HS-5 (cell line): ENCODE data around the gene XRCC5.
A peak's percentile ranks its signal among the peaks of the same experiment; 100 is the strongest.
"Not testable (repeated sequence)": the region's sequence is repeated elsewhere in the genome, so short reads cannot be mapped to it uniquely, and the experiment has no call there.

Experiments used
- DNase-seq: peaks from one replicate; pipeline ENCODE4 v3.0.0-alpha.2; 2012; ENCODE audit warnings: low read depth

Gene XRCC5

DNA sequence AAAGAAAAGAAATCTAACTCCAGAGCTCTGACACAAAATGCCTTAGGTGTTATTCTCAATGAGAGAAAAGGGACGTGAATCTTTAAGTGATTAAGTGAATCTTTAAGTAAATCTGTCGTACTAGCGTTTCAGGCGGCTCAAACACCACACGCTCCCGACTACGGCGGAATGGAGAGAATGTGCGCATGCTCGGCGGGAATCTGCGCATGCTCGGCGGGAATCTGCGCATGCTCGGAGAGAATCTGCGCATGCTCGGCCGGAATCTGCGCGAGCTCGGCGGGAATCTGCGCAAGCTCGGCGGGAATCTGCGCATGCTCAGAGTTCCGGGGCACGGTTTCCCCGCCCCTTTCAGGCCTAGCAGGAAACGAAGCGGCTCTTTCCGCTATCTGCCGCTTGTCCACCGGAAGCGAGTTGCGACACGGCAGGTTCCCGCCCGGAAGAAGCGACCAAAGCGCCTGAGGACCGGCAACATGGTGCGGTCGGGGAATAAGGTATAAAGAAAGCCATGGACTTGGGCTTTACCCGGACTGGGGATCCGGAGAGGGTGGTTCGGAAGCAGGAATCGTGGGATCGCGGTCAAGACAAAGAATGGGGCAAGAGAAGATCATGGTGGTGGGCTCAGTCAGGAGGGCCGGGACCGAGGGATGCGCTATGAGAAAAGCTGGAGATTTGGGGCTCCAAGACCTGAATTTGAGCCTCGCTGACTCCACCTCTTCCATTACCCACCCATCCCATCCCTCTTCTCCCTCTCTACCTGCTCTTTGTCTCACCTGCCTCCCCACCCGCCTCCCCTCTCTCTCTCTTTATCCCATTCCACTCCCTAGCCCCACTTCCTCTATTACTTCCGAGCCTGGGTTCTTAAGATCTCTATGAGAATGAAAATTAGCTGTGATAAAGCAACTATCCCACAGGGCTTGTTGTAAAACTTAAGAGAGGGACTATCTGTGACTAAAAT is at the start of gene XRCC5:
Gene XRCC5, plus strand, starts transcription at position 382 of the 955 bp plus-strand sequence. Its CDS starts 89 bp downstream, at position 471.
- peak; percentile 95 for DNase-seq

DNA sequence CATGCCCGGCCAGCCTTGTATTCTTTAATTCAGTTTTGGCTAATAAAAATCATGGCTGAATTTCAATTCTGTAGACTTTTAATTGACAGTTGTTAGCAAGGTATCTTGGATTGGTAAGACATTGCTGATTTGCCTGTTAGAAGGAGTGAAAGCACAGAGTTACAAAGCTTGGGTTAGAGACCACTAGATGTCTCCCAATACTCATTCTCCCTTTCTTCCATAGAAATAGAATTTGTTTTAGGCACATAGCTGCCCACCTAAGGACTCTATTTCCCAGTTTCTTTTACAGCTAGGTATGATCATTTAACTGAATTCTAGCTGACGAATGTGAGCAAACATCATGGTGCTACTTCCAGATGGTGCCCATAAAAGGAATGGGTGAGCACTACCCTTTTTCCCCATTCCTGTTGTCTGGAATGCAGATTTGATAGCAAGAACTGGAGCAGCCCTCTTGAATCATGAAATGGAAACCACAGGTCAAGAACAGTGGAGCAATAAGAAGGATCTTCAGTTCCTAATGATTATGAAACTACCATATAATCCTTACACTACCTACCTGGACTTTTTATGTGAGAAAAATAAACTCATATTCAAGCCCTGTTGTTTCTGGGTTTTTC is 45.0 kb upstream of the XRCC5 start:
- DNase-seq = no peak

DNA sequence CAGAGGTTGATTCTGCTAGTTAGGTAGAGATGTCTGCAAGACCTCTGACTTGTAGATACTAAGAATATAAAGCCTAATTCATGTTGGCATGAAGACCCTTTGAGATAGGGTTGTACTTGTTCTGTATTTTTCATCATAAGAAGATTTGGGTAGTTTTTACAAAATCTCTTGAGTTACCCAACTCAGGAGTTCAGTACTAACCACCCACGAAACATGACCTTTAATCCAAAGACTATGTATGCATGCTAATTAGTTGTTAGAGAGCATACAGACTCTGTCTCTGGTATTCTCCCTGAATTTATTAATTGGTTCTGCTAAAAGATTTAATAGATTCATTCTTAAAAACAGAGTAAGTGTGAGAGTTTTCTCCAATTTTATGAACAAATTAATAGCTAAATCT is 44.5 kb upstream of the XRCC5 start:
- DNase-seq = no peak

DNA sequence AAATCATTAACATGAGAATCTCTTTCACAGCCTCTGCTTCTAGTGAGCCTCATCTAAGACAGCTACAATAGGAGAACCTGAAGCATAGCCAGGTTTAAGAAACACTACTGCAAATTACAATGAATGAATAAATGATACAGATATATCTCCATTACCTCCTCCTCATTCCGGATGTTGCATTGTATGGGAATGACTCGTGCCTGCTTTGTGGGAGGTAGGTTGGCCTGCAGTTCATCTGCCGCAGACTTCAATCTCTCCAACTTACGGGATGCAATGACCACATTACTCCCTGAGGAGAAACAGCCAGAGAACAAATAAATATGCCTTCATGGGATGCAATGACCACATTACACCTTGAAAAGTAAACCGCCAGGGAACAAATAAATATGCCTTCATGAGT is 42.9 kb upstream of the XRCC5 start:
- peak; percentile 40 for DNase-seq

DNA sequence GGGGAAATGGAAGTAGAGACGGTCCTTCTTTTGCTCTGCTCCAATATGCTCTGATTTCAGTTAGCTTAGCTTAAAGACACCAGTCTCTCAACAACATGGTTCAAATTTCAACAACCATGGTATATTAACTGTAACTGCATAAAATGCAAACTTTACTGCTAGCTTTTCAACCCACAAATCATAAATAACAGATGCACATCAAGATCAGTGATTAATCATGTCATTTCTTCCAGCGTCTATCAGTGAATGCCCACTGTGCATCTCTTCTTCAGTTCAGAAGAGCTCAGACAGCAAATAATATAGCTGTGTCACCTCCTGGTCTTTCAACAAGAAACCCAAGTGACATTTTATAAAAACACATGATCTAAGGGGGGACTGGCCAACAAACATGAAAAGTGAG is 40.1 kb upstream of the XRCC5 start:
- no peak for DNase-seq

DNA sequence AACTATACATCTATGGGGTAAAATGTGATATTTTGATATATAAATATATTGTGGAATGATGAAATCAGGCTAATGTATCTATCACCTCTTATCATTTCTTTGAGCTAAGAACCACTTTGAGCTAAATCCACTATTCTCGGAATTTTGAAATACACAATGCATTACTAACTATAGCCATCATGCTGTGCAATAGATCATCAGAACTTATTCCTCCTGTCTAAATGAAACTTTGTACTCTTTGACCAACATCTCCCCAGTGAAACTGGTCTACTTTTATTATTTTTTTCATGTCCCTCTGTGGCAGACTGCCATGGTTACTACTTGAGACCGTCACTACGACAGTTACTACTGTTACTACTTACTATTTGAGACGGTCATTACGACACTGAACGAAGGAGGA is 39.0 kb upstream of the XRCC5 start:
- no peak for DNase-seq

DNA sequence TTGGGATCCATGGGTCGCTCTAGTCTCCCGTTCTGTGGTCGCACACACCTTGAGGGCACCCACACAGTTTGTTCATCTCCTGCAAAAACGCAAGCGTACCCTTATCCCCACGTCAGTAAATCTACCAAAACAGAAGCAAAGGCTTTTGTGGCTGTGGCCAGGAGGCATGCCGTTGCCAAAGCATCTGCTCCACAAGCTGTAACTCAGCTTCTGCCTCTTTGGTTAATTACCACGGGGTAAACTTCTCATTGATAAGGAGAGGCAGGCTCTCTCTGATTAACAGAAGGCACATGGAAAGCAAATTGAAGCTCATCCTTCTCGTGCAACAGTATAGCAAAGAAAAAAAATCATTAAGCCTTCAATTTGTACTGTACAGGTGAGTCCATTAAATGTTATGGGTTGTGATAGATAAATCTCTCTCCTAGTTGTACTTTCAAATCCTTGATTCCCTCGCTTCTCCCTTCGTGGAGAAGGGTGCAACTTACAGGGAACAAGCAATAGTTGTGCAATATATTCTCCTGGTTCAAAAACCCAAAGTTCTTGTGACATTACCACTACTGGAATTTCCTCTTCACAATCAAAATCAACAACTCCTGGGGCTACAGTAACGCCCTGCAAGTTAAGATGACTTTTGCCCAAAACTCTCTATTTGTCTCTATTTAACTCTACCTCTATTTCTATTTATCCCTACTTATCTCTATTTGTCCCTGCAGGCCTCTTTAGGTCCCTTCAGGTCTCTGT is 37.9 kb upstream of the XRCC5 start:
- no peak for DNase-seq

DNA sequence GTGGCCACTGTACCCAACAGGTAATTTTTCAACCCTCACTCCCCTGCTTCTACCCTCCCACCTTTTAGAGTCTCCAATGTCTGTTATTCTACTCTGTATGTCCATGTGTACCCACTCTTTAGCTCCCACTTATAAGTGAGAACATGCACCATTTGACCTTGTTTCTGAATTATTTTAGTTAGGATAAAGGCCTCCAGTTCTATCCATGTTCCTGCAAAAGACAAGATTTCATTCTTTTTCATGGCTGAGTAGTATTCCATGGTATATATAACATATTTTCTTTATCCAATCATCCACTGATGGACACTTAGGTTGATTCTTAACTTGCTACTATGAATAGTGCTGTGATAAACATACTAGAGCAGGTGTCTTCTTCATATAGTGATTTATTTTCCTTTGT is 36.7 kb upstream of the XRCC5 start:
- no peak for DNase-seq

DNA sequence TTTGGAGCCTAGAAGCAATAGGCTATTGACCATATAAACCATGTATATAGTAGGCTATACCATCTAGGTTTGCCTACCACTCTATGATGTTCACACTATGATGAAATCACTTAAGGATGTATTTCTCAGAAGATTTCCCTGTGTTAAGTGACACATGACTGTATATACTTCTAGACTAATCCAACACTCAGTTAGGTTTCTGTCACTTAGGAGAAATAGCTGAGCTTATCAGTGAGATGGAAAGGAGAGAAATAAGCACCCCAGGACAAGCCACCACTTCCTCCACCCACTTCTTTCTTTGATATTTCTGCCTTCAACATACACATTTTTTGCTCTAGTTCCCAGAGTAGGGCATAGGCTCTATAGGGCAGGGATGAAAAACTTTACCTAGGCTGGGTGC is 35.4 kb upstream of the XRCC5 start:
- no peak for DNase-seq

DNA sequence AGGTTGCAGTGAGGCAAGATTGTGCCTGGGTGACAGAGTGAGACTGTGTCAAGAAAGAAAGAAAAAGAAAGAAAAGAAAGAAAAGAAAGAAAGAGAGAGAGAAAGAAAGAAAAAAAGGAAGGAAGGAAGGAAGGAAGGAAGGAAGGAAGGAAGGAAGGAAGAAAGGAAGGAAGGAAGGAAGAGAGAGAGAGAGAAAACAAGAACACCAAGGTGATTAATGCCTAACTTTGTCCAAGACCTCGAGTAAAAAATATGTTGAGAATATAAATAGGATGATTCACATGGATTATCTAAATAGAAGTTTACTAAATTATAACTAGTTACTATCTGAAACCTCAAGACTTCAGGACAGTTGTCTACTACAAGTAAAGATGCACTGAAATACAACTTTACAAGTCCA is 34.8 kb upstream of the XRCC5 start:
- no peak for DNase-seq

DNA sequence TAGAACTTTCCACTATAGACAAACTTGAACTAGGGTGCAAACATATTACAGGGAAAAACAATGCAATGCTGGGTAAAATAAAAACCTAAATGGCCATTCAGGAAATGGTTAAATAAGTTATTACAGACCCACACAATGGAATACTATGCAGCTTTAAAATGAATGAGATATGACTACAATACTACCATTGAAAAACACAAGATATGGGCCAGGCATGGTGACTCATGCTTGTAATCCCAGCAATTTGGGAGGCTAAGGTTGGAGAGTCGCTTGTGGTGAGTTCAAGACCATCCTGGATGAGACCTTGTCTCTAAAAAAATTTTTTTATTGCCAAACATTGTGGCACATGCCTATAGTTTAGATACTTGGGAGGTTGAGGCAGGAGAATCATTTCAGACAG is 34.4 kb upstream of the XRCC5 start:
- DNase-seq = no peak

DNA sequence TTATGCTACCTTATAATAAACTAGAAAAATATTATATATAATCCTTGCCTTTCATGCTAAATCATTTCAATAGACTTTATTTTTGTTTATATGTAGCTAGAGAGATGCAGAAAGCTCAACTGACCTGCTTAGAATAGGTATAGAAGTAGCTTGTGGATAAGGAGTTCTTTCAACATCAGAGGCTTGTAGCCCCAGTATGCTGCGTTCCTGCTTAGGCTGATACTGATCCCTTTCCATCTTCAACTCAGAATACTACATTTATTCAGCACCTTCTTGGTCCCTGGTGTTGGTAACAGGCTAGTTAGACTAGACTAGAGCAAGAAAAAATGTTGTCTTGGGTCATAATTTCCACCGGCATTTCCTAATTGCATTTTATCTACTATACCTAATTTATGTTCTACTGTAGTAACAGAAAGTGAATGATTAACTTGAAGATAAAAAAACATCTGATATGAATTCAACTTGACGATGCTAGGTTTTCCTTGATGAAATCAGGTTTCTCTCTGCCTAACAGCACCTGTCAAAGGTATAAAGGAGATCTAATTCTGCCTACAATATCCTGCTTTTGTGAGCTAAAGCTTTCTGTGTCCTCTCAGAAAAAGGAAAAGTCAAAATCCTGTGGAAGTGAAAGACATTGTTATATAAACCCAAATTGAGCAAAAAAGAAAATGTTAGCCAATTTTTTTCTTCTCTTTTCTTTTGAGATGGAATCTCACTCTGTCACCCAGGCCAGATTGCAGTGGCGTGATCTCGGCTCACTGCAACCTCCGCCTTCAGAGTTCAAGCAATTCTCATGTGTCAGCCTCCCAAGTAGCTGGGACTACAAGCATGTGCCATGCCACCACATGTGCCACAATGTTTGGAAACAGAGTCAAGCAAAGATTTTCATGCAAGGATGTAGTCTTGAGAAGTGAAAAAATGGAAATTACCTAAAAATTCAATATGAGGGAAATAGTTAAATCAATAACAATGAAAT is 33.4 kb upstream of the XRCC5 start:
- DNase-seq = no peak

DNA sequence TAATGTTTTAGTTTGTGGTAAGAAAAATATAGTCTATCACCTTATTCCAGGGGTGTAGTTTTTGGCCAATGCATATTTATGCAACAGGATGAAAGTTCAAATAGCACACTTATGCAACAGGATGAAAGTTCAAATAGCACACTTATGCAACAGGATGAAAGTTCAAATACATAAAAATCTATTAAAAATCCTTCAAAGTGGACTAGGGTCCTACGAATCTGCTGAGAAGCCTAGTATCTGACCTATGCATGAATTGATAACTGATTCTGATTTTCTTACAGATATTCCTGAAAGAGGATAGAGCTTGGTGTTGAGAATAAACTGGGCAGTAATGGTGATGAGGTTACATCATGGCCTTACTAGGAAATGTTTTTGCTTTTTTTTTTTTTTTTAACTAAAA is 30.4 kb upstream of the XRCC5 start:
- DNase-seq = no peak

DNA sequence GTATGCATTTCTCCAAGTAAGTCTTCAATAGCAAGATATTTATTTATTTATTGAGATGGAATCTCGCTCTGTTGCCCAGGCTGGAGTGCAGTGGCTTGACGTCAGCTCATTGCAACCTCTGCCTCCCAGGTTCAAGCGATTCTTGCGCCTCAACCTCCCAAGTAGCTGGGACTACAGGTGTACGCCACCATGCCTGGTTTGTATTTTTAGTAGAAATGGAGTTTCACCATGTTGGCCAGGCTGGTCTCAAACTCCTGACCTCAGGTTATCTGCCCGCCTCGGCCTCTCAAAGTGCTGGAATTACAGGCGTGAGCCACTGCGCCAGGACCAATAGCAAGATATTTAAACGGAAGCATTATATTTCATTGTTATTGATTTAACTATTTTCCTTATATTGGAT is 29.1 kb upstream of the XRCC5 start:
- not testable (repeated sequence) for DNase-seq

DNA sequence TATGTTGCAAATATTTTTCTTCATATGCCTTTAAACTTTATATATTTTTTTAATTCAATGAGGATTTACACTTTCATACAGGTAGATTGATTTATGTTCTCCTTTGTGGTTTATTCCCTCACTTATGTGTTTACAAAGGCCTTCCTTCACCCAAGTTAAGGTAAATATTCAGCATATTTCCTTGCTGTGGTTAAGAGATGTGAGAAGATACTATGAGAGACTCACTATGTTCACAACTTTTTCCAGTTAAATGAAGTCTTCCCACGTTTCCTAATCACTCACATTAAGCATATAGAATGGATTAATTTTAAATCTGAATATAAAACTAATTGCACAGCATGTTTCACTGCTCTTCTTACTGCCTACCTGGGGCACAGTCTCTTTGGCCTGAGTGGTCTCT is 28.1 kb upstream of the XRCC5 start:
- no peak for DNase-seq

DNA sequence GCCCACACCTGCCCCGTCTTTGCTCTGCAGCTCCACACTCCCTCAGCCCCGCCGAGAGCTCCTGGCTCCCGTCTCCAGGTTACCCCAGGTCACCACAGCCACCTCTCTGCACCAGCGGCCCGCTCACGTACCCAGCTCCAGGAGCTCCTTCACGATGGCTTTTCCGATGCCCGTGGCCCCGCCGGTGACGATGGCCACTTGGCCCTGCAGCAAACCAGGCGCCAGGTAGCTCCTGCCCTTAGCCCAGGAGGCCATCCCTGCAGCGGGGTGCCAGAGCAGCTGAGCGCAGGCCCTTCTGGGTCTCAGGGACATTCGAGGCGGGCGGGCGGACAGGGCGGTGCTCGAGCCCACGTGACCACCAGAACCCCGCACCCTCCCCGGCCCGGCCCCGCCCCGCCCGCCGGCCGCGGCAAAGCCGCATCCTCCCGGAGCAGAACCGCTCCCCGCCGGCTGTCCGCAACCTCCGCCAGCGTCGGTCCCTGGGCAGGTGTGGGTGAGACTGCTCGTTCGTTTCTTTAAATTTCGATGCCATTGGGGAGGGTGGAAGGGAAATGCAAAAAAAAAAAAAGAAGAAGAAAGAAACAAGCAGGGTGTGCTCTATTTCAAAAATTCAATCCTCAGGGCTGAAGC is 27.5 kb upstream of the XRCC5 start, which contains the start of the genes PECR and TMEM169:
Gene PECR, minus strand, starts transcription at position 323 of the 630 bp plus-strand sequence. Its CDS starts 68 bp downstream, at position 255.
Gene TMEM169, plus strand, starts transcription at position 433 of the 630 bp plus-strand sequence. CDS start 14,045 bp downstream, outside the sequence.
- no peak for DNase-seq

DNA sequence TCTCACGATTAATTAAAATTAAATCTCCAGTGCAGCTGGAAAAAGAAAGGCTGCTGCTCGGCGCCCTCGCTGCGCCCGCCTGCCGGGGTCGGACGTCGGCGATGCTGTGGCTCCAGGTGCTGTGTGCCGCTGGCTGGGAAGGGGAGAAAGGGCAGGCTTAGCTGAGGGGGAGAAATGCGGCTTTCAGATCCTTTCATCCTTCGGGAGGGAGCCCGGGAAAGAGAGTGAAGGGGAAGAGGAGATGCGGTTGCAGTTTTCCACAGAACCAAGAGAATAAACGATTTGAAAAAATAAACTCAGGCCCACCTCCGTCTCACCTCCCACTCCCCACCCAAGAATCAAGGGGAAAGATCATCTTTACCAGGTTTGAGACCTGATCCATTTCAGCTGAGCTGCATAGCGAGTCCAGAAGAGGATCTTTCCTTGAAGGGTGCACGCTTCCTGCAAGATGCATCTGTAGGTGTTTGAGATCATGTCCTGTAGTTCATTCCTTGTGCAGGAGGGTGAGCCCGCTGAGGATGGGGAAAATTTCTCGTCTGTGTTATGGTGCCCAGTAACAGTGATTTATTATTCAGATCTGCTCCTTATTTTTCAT is 26.9 kb upstream of the XRCC5 start:
- DNase-seq = no peak

DNA sequence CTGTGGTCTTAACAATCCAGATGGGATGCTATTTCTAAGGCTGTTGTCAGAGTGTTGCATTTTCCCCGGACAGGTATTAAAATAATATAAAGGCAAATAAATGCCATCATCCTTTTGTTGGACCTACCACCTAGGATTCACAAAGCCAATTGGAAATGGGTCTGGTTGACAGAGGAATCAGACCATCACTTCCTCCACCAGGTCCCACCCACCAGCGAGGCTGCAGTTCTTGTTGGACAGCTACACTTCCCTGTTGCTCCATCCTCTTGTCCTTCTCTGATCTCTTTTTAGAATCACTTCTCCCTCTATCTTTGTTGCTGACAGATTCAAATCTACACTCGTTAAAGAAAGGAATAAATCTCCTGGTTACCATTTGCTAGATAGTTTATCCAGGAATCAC is 26.3 kb upstream of the XRCC5 start:
- no peak for DNase-seq

DNA sequence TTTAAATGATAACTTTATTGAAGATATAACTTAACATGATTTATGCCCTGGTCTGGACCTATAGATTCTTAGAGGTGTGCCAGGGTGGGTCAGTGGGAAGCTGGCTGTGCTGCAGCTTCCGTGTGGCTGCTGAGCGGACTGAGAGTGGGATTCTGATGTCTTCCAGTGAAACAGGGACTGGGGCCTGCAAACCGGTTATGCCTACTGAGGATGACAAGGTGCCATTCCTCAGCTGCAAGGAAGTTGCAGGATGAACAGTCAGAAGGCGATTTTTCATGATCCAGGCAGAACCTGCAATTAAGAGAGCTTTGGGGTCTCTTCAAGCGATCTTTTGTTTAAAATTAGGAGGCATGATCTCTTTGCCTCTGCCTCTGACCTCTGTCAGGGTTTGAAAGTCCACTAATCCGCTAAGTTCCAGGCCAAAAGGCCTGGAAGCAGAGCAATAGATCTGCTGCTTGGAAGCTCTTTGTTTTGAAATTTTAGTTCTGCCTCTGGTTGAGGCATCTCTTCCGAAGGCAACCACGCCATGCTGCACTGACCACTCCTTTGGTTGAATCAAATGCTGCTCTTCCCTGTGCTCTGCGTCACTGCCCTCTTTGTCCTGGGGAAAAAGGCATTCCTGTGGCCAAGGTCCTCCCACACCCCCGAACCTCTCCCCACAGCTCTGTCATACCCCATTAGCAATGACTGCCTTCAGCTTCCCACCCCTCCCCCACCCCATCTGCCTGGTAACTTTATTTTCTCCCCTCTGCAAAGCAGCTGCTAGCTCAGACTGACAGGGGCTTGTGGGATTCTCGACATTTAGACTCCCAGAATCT is 25.5 kb upstream of the XRCC5 start:
- no peak for DNase-seq

DNA sequence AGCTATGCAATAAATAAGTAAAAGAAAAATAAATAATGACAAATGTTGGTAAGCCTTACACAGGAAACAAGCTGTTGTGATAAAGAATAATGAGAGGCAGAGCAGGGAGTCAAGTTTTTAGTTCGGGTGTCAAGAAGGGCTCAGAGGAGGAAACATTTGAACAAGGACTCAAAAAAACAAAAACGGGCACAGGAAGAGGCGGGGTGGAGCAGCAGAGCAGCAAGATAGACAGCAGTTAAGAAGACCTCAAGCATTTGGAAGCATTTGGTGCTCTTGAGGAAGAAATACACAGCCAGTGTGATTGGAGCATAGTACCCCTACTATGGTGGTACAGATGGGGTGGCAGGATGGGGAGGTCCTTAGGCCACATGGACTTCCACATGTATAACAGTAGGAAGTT is 24.6 kb upstream of the XRCC5 start:
- DNase-seq = no peak
